Calu3 (cell line): ENCODE results near the gene RPS6KA4. TPM values are rescaled to one million over a fixed set of nuclear protein-coding genes. Genes with fewer than 3 reads are reported as not detected.
A peak's percentile ranks its signal among the peaks of the same experiment; 100 is the strongest.

Source experiments
- BruUV-seq: library from RNA; stranded (reverse); fragments of 400-500 nt; replicated peaks from 2 replicates; lab custom pipeline; 2021; lab: Mats Ljungman, UMichigan
- CTCF ChIA-PET: fragments of 300-600 bp; sonication (Branson Sonifier 250); formaldehyde crosslinking; loops from one replicate; lab custom pipeline; 2022; ENCODE audit warnings: antibody characterized with exemption; lab: Charles Lee
- DNase-seq: peaks from one replicate; pipeline ENCODE4 v3.0.0; 2022
- H3K27ac Mint-ChIP-seq: one replicate; pipeline ENCODE4 v1.8.0; 2022; ENCODE audit warnings: mixed read lengths; ENCODE audit not compliant: unreplicated experiment
- H3K27me3 Mint-ChIP-seq: one replicate; pipeline ENCODE4 v1.8.0; 2022; ENCODE audit warnings: mixed read lengths; ENCODE audit not compliant: unreplicated experiment
- H3K36me3 Mint-ChIP-seq: one replicate; pipeline ENCODE4 v1.8.0; 2022; ENCODE audit warnings: mild to moderate bottlenecking, moderate library complexity, mixed read lengths; ENCODE audit not compliant: insufficient read depth, unreplicated experiment
- H3K4me1 Mint-ChIP-seq: one replicate; pipeline ENCODE4 v1.8.0; 2022; ENCODE audit warnings: mild to moderate bottlenecking, low read depth, mixed read lengths; ENCODE audit not compliant: unreplicated experiment
- H3K4me3 Mint-ChIP-seq: one replicate; pipeline ENCODE4 v1.8.0; 2022; ENCODE audit warnings: mild to moderate bottlenecking, low read depth, moderate library complexity, mixed read lengths; ENCODE audit not compliant: unreplicated experiment
- H3K9me3 Mint-ChIP-seq: one replicate; pipeline ENCODE4 v1.8.0; 2022; ENCODE audit warnings: low read depth, mixed read lengths; ENCODE audit not compliant: unreplicated experiment
- CTCF ChIP-seq: fragments of 200-600 bp; IDR thresholded peaks from one replicate; pipeline ENCODE4 v1.8.0; 2022; ENCODE audit warnings: antibody characterized with exemption; ENCODE audit not compliant: unreplicated experiment
- intact Hi-C: fragments of 100-400 bp; cut with micrococcal nuclease; formaldehyde crosslinking; loops from one replicate; pipeline ENCODE4 v1.10.0; 2022; ENCODE audit not compliant: unreplicated experiment
- total RNA-seq: library from RNA; stranded (reverse); gene quantifications from 2 replicates; pipeline ENCODE4 v1.2.3, GENCODE V29; 2022

RPS6KA4 gene
- total RNA-seq, 1 experiment from 2014 or later = 46.0 TPM

- CTCF ChIA-PET = no interaction called here
- no peaks in the 10 kb centered on the region for H3K36me3 Mint-ChIP-seq
- no peak for DNase-seq
- H3K4me1 Mint-ChIP-seq = peaks cover 4% of the 10 kb centered on the region
- no peak for TF ChIP-seq CTCF
- BruUV-seq = no TSS peak
- intact Hi-C loops = no loop called here
- H3K27ac Mint-ChIP-seq = no peak overlapping the region
- H3K27me3 Mint-ChIP-seq = peaks cover 95% of the 10 kb centered on the region
- H3K4me3 Mint-ChIP-seq = no peak overlapping the region
- H3K9me3 Mint-ChIP-seq = peaks cover 2% of the 10 kb centered on the region
Measured at GRCh38 chr11:64391839-64392238, 32.9 kb downstream of the RPS6KA4 start.

- peaks cover 2% of the 10 kb centered on the region for H3K9me3 Mint-ChIP-seq
- H3K27ac Mint-ChIP-seq = no peak overlapping the region
- peaks cover 83% of the 10 kb centered on the region for H3K27me3 Mint-ChIP-seq
- intact Hi-C loops = no loop called here
- H3K4me1 Mint-ChIP-seq = peaks cover 10% of the 10 kb centered on the region
- no peak for TF ChIP-seq CTCF
- no TSS peak for BruUV-seq
- H3K4me3 Mint-ChIP-seq = no peak overlapping the region
- no peak for DNase-seq
- CTCF ChIA-PET = interaction anchor here (1.5 kb wide), 1 partner anchor 18 kb away, joined by 3 read pairs; no protein-coding TSS in a partner anchor
- no peaks in the 10 kb centered on the region for H3K36me3 Mint-ChIP-seq
Measured at GRCh38 chr11:64395545-64396078, 36.6 kb downstream of the RPS6KA4 start.

- no peak for TF ChIP-seq CTCF
- CTCF ChIA-PET = interaction anchor here (1.5 kb wide), 1 partner anchor 17 kb away, joined by 3 read pairs; no protein-coding TSS in a partner anchor
- no TSS peak for BruUV-seq
- Mint-ChIP-seq H3K9me3 (peaks cover 2% of the 10 kb centered on the region), H3K36me3 (no peaks in the 10 kb centered on the region), H3K4me3 (no peak overlapping the region), H3K27me3 (peaks cover 83% of the 10 kb centered on the region), H3K4me1 (peaks cover 11% of the 10 kb centered on the region), H3K27ac (no peak overlapping the region)
- intact Hi-C loops = no loop called here
- no peak for DNase-seq
Measured at GRCh38 chr11:64396079-64396591, 37.2 kb downstream of the RPS6KA4 start.

- peaks cover 2% of the 10 kb centered on the region for H3K9me3 Mint-ChIP-seq
- peaks cover 11% of the 10 kb centered on the region for H3K4me1 Mint-ChIP-seq
- no TSS peak for BruUV-seq
- H3K27me3 Mint-ChIP-seq = peaks cover 80% of the 10 kb centered on the region
- CTCF ChIA-PET = interaction anchor here (1.2 kb wide), 1 partner anchor 25 kb away, joined by 3 read pairs; no protein-coding TSS in a partner anchor
- intact Hi-C loops = no loop called here
- no peaks in the 10 kb centered on the region for H3K36me3 Mint-ChIP-seq
- no peak for TF ChIP-seq CTCF
- no peak overlapping the region for H3K4me3 Mint-ChIP-seq
- DNase-seq = peak; percentile 18
- no peak overlapping the region for H3K27ac Mint-ChIP-seq
Measured at GRCh38 chr11:64400102-64400501, 41.1 kb downstream of the RPS6KA4 start.
